VCaP (cell line): ENCODE measurements around the gene ITIH3.

ENCODE experiments used
- H3K27ac ChIP-seq: fragments of 450-650 bp; 2 replicates; pipeline ENCODE4 v1.5.1; 2017
- CTCF ChIP-seq: fragments of 450-650 bp; conservative IDR thresholded peaks from 2 replicates; pipeline ENCODE4 v1.5.1; 2017; ENCODE audit warnings: mild to moderate bottlenecking, moderate library complexity

Gene ITIH3

GRCh38 chr3:52813810-52814209, 19.2 kb downstream of the ITIH3 start:
- no peak for TF ChIP-seq CTCF
- H3K27ac ChIP-seq, result no peak overlapping the region

- no peak overlapping the region for H3K27ac ChIP-seq
- no peak for TF ChIP-seq CTCF
These were observed 21.6 kb downstream of the ITIH3 start for GRCh38 chr3:52816199-52816598.

GRCh38 chr3:52816654-52817053, 22.1 kb downstream of the ITIH3 start:
- TF ChIP-seq CTCF, result no peak
- H3K27ac ChIP-seq, result no peak overlapping the region

GRCh38 chr3:52817221-52817620, 22.6 kb downstream of the ITIH3 start:
- TF ChIP-seq CTCF, result no peak
- no peak overlapping the region for H3K27ac ChIP-seq

GRCh38 chr3:52817860-52818259, 23.3 kb downstream of the ITIH3 start:
- TF ChIP-seq CTCF, result no peak
- H3K27ac ChIP-seq, result no peak overlapping the region

GRCh38 chr3:52819936-52820335, 25.3 kb downstream of the ITIH3 start:
- H3K27ac ChIP-seq, result no peak overlapping the region
- no peak for TF ChIP-seq CTCF

- TF ChIP-seq CTCF, result no peak; the same call in 1 of the 2 replicates
- H3K27ac ChIP-seq, result no peak overlapping the region
These were observed 26.1 kb downstream of the ITIH3 start for GRCh38 chr3:52820736-52821135.

- H3K27ac ChIP-seq, result no peak overlapping the region
- no peak for TF ChIP-seq CTCF
These were observed 27.8 kb downstream of the ITIH3 start for GRCh38 chr3:52822363-52822762.
